Lung (tissue), 12 donors: ENCODE results near the gene TSC22D2. TPM values are rescaled to one million over a fixed set of nuclear protein-coding genes. Genes with fewer than 3 reads are reported as not detected.

ENCODE experiments used
- ATAC-seq: fragments of 200-7000 bp; cut with Tn5 transposase; one replicate; pipeline ENCODE4 v1.9.1; 2020; ENCODE audit warnings: moderate number of reproducible peaks; ENCODE audit not compliant: insufficient read depth, low FRiP score
- DNase-seq, 3 donors: peaks; one replicate each; pipeline ENCODE4 v3.0.0-alpha.2; 2013 to 2017
- H3K27ac ChIP-seq, 2 donors: one replicate each; pipeline ENCODE4 v1.5.1; 2013; ENCODE audit warnings: mild to moderate bottlenecking in 2 of 2, moderate library complexity in 2 of 2, control low read depth in 1 of 2, inconsistent platforms in 1 of 2, low read depth in 1 of 2, low read length in 1 of 2
- H3K27me3 ChIP-seq, 3 donors: one replicate each; pipeline ENCODE4 v1.5.1; 2013; ENCODE audit warnings: low read length in 2 of 3; ENCODE audit not compliant: control insufficient read depth in 3 of 3, insufficient read depth in 3 of 3
- H3K36me3 ChIP-seq, 4 donors: one replicate each; pipeline ENCODE4 v1.5.1; 2013; ENCODE audit warnings: low read length in 4 of 4, mild to moderate bottlenecking in 1 of 4, moderate library complexity in 1 of 4; ENCODE audit not compliant: control insufficient read depth in 4 of 4, insufficient read depth in 4 of 4
- H3K4me1 ChIP-seq, 5 donors: one replicate each; pipeline ENCODE4 v1.5.1; 2013; ENCODE audit warnings: low read length in 5 of 5, mild to moderate bottlenecking in 2 of 5, moderate library complexity in 1 of 5; ENCODE audit not compliant: control insufficient read depth in 5 of 5, insufficient read depth in 5 of 5
- H3K4me3 ChIP-seq: one replicate; pipeline ENCODE4 v1.5.1; 2013; ENCODE audit warnings: mild to moderate bottlenecking, control low read depth, moderate library complexity
- H3K9ac ChIP-seq, 2 donors: one replicate each; pipeline ENCODE4 v1.5.1; 2013; ENCODE audit warnings: low read length in 2 of 2, control low read depth in 1 of 2; ENCODE audit not compliant: insufficient read depth in 1 of 2
- H3K9me3 ChIP-seq, 4 donors: one replicate each; pipeline ENCODE4 v1.5.1; 2013; ENCODE audit warnings: low read length in 3 of 4, mild to moderate bottlenecking in 1 of 4, moderate library complexity in 1 of 4; ENCODE audit not compliant: control insufficient read depth in 4 of 4, insufficient read depth in 3 of 4
- CTCF ChIP-seq: IDR thresholded peaks from 2 replicates; pipeline ENCODE4 v1.5.1; 2012; ENCODE audit warnings: mild to moderate bottlenecking; ENCODE audit errors: control extremely low read depth, extremely low read depth
- WGBS, 2 donors: extraction: QIAGEN DNeasy Blood & Tissue Kit; methylation state at CpG; one replicate each; pipeline ENCODE4 v1.1.7; 2013; 5-methylcytosine and 5-hydroxymethylcytosine counted together
- polyA plus RNA-seq, 2 donors: library from polyadenylated mRNA; stranded (reverse); fragments of 200-250 nt; gene quantifications; one replicate each; pipeline ENCODE4 v1.2.1, GENCODE V29; 2013
- total RNA-seq, 2 donors: library from RNA; depleted of rRNA in 1 of 2; stranded (reverse); fragments of >200 nt in 1 of 2; gene quantifications; one replicate each; pipeline ENCODE4 v1.2.1, GENCODE V29; 2014 to 2021
- donor health status: control.
- donor health status: control.
- donor health status: Bipolar disorder and iron deficiency.
- donor health status: healthy.
- donor health status: DM: yes; HTN: yes; CAD: no.

Gene TSC22D2
- total and polyA plus RNA-seq, 4 donors: 8.8 to 57.7 (median 18.7) TPM

- Histone ChIP-seq H3K4me1 (peaks cover 0 to 17% (median 4%) of the 10 kb centered on the region in 5 donors), H3K9me3 (no peaks in the 10 kb centered on the region), H3K27ac (no peak overlapping the region), H3K36me3 (no peaks in the 10 kb centered on the region), H3K27me3 (no peaks in the 10 kb centered on the region), H3K4me3 (no peak overlapping the region), H3K9ac (no peak overlapping the region)
- TF ChIP-seq CTCF: no peak
- DNase-seq: no peak
- peak; percentile 31 for ATAC-seq
These were observed 42.8 kb downstream of the TSC22D2 start for GRCh38 chr3:150450916-150451315.

GRCh38 chr3:150451329-150452048 is 43.4 kb downstream of the TSC22D2 start:
- no peak for DNase-seq
- no peak for ATAC-seq
- H3K9me3 ChIP-seq: no peaks in the 10 kb centered on the region
- no peak overlapping the region for H3K9ac ChIP-seq
- 72 to 77% methylated on average over 1 of the region's 1 CpG for WGBS, 2 donors
- H3K4me3 ChIP-seq: no peak overlapping the region
- TF ChIP-seq CTCF: no peak
- no peaks in the 10 kb centered on the region for H3K36me3 ChIP-seq
- H3K27me3 ChIP-seq: no peaks in the 10 kb centered on the region
- no peak overlapping the region for H3K27ac ChIP-seq
- H3K4me1 ChIP-seq: peaks cover 0 to 17% (median 4%) of the 10 kb centered on the region in 5 donors

GRCh38 chr3:150453353-150453752 is 45.3 kb downstream of the TSC22D2 start:
- H3K4me1 ChIP-seq: peaks cover 0 to 20% (median 7%) of the 10 kb centered on the region in 5 donors
- ATAC-seq: no peak
- H3K9ac ChIP-seq: no peak overlapping the region

More at GRCh38 chr3:150453353-150453752, 45.3 kb downstream of the TSC22D2 start:
- Histone ChIP-seq H3K27ac (no peak overlapping the region), H3K4me3 (no peak overlapping the region), H3K9me3 (no peaks in the 10 kb centered on the region), H3K27me3 (no peaks in the 10 kb centered on the region), H3K36me3 (peaks cover 0 to 3% (median 1%) of the 10 kb centered on the region in 4 donors)
- DNase-seq: no peak
- no peak for TF ChIP-seq CTCF
- 88 to 92% methylated on average over 4 of the region's 4 CpGs for WGBS, 2 donors
